H9 (cell line): ENCODE measurements around the gene RPL5. TPM values are rescaled to one million over a fixed set of nuclear protein-coding genes. Genes with fewer than 3 reads are reported as not detected.

ENCODE experiments used
- DNase-seq: peaks from one replicate; pipeline ENCODE4 v3.0.0-alpha.2; 2017
- H2AFZ ChIP-seq: one replicate; pipeline ENCODE4 v1.6.1; 2013; ENCODE audit warnings: mild to moderate bottlenecking, low read length, control low read depth, moderate library complexity
- H2AK5ac ChIP-seq: 2 replicates; pipeline ENCODE4 v1.6.1; 2013; ENCODE audit warnings: low read length, control low read depth, mixed read lengths; ENCODE audit not compliant: insufficient read length
- H2BK120ac ChIP-seq: one replicate; pipeline ENCODE4 v1.6.1; 2013; ENCODE audit warnings: low read depth, mild to moderate bottlenecking, low read length, control low read depth, inconsistent platforms; ENCODE audit not compliant: poor library complexity, severe bottlenecking
- H2BK12ac ChIP-seq: 2 replicates; pipeline ENCODE4 v1.6.1; 2013; ENCODE audit warnings: low read length, control low read depth, mixed read lengths, low read depth; ENCODE audit not compliant: insufficient read length
- H2BK15ac ChIP-seq: 2 replicates; pipeline ENCODE4 v1.6.1; 2013; ENCODE audit warnings: low read depth, low read length, control low read depth
- H2BK20ac ChIP-seq: one replicate; pipeline ENCODE4 v1.6.1; 2013; ENCODE audit warnings: low read depth, mild to moderate bottlenecking, low read length, control low read depth, inconsistent platforms; ENCODE audit not compliant: poor library complexity, severe bottlenecking
- H2BK5ac ChIP-seq: 2 replicates; pipeline ENCODE4 v1.6.1; 2013; ENCODE audit warnings: low read length, control low read depth, mixed read lengths; ENCODE audit not compliant: insufficient read length
- H3K14ac ChIP-seq: 2 replicates; pipeline ENCODE4 v1.6.1; 2013; ENCODE audit warnings: low read length, control low read depth; ENCODE audit not compliant: insufficient read depth
- H3K18ac ChIP-seq: 2 replicates; pipeline ENCODE4 v1.6.1; 2013; ENCODE audit warnings: low read depth, mild to moderate bottlenecking, mixed read lengths, low read length, control low read depth; ENCODE audit not compliant: insufficient read length
- H3K23ac ChIP-seq: 2 replicates; pipeline ENCODE4 v1.6.1; 2013; ENCODE audit warnings: low read length, control low read depth, mixed read lengths, low read depth; ENCODE audit not compliant: insufficient read length
- H3K23me2 ChIP-seq: 2 replicates; pipeline ENCODE4 v1.6.1; 2013; ENCODE audit warnings: low read depth, mild to moderate bottlenecking, mixed read lengths, low read length, control low read depth; ENCODE audit not compliant: insufficient read length, poor library complexity, severe bottlenecking
- H3K27ac ChIP-seq: 2 replicates; pipeline ENCODE4 v1.5.1; 2013; ENCODE audit warnings: low read length, control low read depth, mixed read lengths, low read depth; ENCODE audit not compliant: insufficient read length
- H3K27me3 ChIP-seq: 2 replicates; pipeline ENCODE4 v1.6.1; 2013; ENCODE audit warnings: low read length, control low read depth, inconsistent platforms; ENCODE audit not compliant: insufficient read depth
- H3K4ac ChIP-seq: 2 replicates; pipeline ENCODE4 v1.6.1; 2013; ENCODE audit warnings: low read depth, mild to moderate bottlenecking, control low read depth, inconsistent platforms, low read length, moderate library complexity
- H3K4me1 ChIP-seq: 2 replicates; pipeline ENCODE4 v1.6.1; 2013; ENCODE audit warnings: low read length, control low read depth, inconsistent platforms; ENCODE audit not compliant: insufficient read depth
- H3K4me2 ChIP-seq: 2 replicates; pipeline ENCODE4 v1.6.1; 2013; ENCODE audit warnings: low read length, control low read depth, mixed read lengths; ENCODE audit not compliant: insufficient read length, insufficient read depth
- H3K56ac ChIP-seq: 2 replicates; pipeline ENCODE4 v1.6.1; 2013; ENCODE audit warnings: low read depth, mild to moderate bottlenecking, mixed read lengths, low read length, control low read depth; ENCODE audit not compliant: insufficient read length
- H3K79me1 ChIP-seq: 2 replicates; pipeline ENCODE4 v1.6.1; 2013; ENCODE audit warnings: low read depth, mild to moderate bottlenecking, moderate library complexity, low read length, control low read depth, inconsistent platforms; ENCODE audit not compliant: insufficient read depth, poor library complexity, severe bottlenecking
- H3K79me2 ChIP-seq: 2 replicates; pipeline ENCODE4 v1.6.1; 2013; ENCODE audit warnings: low read length, control low read depth, inconsistent platforms; ENCODE audit not compliant: insufficient read depth
- H3K9ac ChIP-seq: 2 replicates; pipeline ENCODE4 v1.6.1; 2013; ENCODE audit warnings: low read length, control low read depth, mixed read lengths; ENCODE audit not compliant: insufficient read length; ENCODE audit errors: extremely low read depth
- H3K9me3 ChIP-seq: one replicate; pipeline ENCODE4 v1.6.1; 2013; ENCODE audit warnings: low read depth, low read length, inconsistent platforms; ENCODE audit not compliant: control insufficient read depth
- H3T11ph ChIP-seq: one replicate; pipeline ENCODE4 v1.6.1; 2013; ENCODE audit warnings: mild to moderate bottlenecking, low read length, control low read depth, inconsistent platforms
- H4K20me1 ChIP-seq: one replicate; pipeline ENCODE4 v1.6.1; 2013; ENCODE audit not compliant: control insufficient read depth, insufficient read length, insufficient read depth
- H4K5ac ChIP-seq: 2 replicates; pipeline ENCODE4 v1.6.1; 2013; ENCODE audit warnings: low read depth, mild to moderate bottlenecking, mixed read lengths, low read length, control low read depth; ENCODE audit not compliant: insufficient read length
- H4K8ac ChIP-seq: replicated peaks from 2 replicates; pipeline ENCODE4 v1.6.1; 2013; ENCODE audit warnings: low read length, control low read depth, mixed read lengths, low read depth; ENCODE audit not compliant: insufficient read length
- H4K91ac ChIP-seq: 2 replicates; pipeline ENCODE4 v1.6.1; 2013; ENCODE audit warnings: low read depth, mild to moderate bottlenecking, moderate library complexity, mixed read lengths, low read length, control low read depth; ENCODE audit not compliant: insufficient read length
- H3K27ac Mint-ChIP-seq, 3 experiments: 2 replicates in 2 of 3; 3 replicates in 1 of 3; pipeline ENCODE4 v1.8.0; 2020 to 2021; ENCODE audit warnings: mixed read lengths in 3 of 3, mild to moderate bottlenecking in 1 of 3, moderate library complexity in 1 of 3
- H3K27me3 Mint-ChIP-seq: 2 replicates; pipeline ENCODE4 v1.8.0; 2021; ENCODE audit warnings: low read depth, mild to moderate bottlenecking, moderate library complexity, mixed read lengths
- H3K36me3 Mint-ChIP-seq, 3 experiments: 2 replicates in 2 of 3; 3 replicates in 1 of 3; pipeline ENCODE4 v1.8.0; 2020 to 2021; ENCODE audit warnings: low read depth in 3 of 3, mixed read lengths in 3 of 3; ENCODE audit not compliant: insufficient read depth in 1 of 3
- H3K4me1 Mint-ChIP-seq, 2 experiments: 2 replicates each; pipeline ENCODE4 v1.8.0; 2020; ENCODE audit warnings: mixed read lengths in 2 of 2
- H3K4me3 Mint-ChIP-seq, 2 experiments: 2 replicates in 1 of 2; 3 replicates in 1 of 2; pipeline ENCODE4 v1.8.0; 2020 to 2021; ENCODE audit warnings: mild to moderate bottlenecking in 2 of 2, mixed read lengths in 2 of 2, moderate library complexity in 1 of 2
- H3K9me3 Mint-ChIP-seq, 2 experiments: 2 replicates in 1 of 2; 3 replicates in 1 of 2; pipeline ENCODE4 v1.8.0; 2020; ENCODE audit warnings: mild to moderate bottlenecking in 2 of 2, mixed read lengths in 2 of 2, moderate library complexity in 1 of 2
- WGBS: extraction: QIAGEN DNeasy Blood & Tissue Kit; methylation state at CpG from one replicate; pipeline ENCODE4 v1.1.7; 2013; ENCODE audit warnings: missing lambda C conversion rate, low lambda C conversion rate, mixed read lengths; ENCODE audit not compliant: insufficient read length; ENCODE audit errors: extremely low coverage; 5-methylcytosine and 5-hydroxymethylcytosine counted together
- total RNA-seq: library from RNA; stranded (reverse); gene quantifications from 2 replicates; pipeline ENCODE4 v1.2.1, GENCODE V29; 2021
- TF ChIP-seq, protein P1 (sequence below): fragments of 200-600 bp; sonication (generic); conservative IDR thresholded peaks from 3 replicates; pipeline ENCODE4 v1.8.0; 2021; ENCODE audit warnings: antibody characterized with exemption, mild to moderate bottlenecking

RPL5 gene
- total RNA-seq, 1 experiment from 2014 or later, result 1,608 TPM

DNA sequence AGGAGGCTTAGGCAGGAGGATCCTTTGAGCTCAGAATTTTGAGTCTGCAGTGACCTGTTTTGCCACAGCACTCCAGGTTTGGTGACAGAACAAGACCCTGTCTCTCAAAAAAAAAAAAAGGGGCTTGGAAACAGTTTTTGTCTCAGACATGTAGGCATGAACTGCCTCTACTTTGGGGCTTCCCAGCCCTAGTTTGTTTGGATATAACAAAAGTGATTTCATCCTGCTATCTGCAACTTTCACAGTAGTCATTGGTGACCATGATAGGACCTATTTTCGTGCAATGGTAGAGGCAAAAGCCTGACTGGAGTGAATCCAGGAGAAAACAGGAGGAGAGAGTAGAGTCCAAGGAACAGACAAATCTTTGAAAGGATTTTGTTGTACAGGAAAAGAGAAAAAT lies 26.6 kb upstream of the RPL5 start:
- no peak overlapping the region for H3K9ac ChIP-seq
- H2BK5ac ChIP-seq, result no peak overlapping the region
- H3K36me3 Mint-ChIP-seq, result no peaks in the 10 kb centered on the region
- H2AFZ ChIP-seq, result no peak overlapping the region
- no peak overlapping the region for H4K91ac ChIP-seq
- H3K23ac ChIP-seq, result no peak overlapping the region
- H4K8ac ChIP-seq, result no peak overlapping the region
- no peak overlapping the region for H2BK20ac ChIP-seq
- no peaks in the 10 kb centered on the region for H4K20me1 ChIP-seq
- DNase-seq, result no peak
- H3K9me3 ChIP-seq, result no peaks in the 10 kb centered on the region
- H3K4me3 Mint-ChIP-seq, result no peak overlapping the region
- no peaks in the 10 kb centered on the region for H3K9me3 Mint-ChIP-seq
- H3K79me1 ChIP-seq, result no peaks in the 10 kb centered on the region
- H2BK12ac ChIP-seq, result no peak overlapping the region
- no peak overlapping the region for H3K27ac ChIP-seq
- WGBS, result no CpG with 5 or more reads among the region's 1 CpG
- H2AK5ac ChIP-seq, result no peak overlapping the region
- no peak overlapping the region for H3K14ac ChIP-seq
- H3K27ac Mint-ChIP-seq, result no peak overlapping the region
- no peaks in the 10 kb centered on the region for H3K27me3 ChIP-seq
- no peak overlapping the region for H3K4ac ChIP-seq
- H3K4me1 Mint-ChIP-seq, result peaks cover 3 to 4% of the 10 kb centered on the region in 2 experiments; a peak in 2 of 4 replicates
- no peaks in the 10 kb centered on the region for H3K23me2 ChIP-seq
- H3K27me3 Mint-ChIP-seq, result no peaks in the 10 kb centered on the region
- H2BK15ac ChIP-seq, result no peak overlapping the region
- TF ChIP-seq, protein P1, sequence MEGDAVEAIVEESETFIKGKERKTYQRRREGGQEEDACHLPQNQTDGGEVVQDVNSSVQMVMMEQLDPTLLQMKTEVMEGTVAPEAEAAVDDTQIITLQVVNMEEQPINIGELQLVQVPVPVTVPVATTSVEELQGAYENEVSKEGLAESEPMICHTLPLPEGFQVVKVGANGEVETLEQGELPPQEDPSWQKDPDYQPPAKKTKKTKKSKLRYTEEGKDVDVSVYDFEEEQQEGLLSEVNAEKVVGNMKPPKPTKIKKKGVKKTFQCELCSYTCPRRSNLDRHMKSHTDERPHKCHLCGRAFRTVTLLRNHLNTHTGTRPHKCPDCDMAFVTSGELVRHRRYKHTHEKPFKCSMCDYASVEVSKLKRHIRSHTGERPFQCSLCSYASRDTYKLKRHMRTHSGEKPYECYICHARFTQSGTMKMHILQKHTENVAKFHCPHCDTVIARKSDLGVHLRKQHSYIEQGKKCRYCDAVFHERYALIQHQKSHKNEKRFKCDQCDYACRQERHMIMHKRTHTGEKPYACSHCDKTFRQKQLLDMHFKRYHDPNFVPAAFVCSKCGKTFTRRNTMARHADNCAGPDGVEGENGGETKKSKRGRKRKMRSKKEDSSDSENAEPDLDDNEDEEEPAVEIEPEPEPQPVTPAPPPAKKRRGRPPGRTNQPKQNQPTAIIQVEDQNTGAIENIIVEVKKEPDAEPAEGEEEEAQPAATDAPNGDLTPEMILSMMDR, result no peak
- H3K79me2 ChIP-seq, result no peaks in the 10 kb centered on the region
- no peak overlapping the region for H3T11ph ChIP-seq
- H3K4me2 ChIP-seq, result no peak overlapping the region
- H2BK120ac ChIP-seq, result no peak overlapping the region
- no peak overlapping the region for H3K18ac ChIP-seq
- H3K4me1 ChIP-seq, result no peaks in the 10 kb centered on the region
- no peak overlapping the region for H4K5ac ChIP-seq
- H3K56ac ChIP-seq, result no peak overlapping the region
